Fibroblast of skin of back (primary cell): ENCODE data around the gene POLR3B.
A peak's percentile ranks its signal among the peaks of the same experiment; 100 is the strongest.
"Not testable (repeated sequence)": the region's sequence is repeated elsewhere in the genome, so short reads cannot be mapped to it uniquely, and the experiment has no call there.

ENCODE experiments used
- DNase-seq: peaks from one replicate; pipeline ENCODE4 v3.0.0-alpha.2; 2013

POLR3B gene

DNA sequence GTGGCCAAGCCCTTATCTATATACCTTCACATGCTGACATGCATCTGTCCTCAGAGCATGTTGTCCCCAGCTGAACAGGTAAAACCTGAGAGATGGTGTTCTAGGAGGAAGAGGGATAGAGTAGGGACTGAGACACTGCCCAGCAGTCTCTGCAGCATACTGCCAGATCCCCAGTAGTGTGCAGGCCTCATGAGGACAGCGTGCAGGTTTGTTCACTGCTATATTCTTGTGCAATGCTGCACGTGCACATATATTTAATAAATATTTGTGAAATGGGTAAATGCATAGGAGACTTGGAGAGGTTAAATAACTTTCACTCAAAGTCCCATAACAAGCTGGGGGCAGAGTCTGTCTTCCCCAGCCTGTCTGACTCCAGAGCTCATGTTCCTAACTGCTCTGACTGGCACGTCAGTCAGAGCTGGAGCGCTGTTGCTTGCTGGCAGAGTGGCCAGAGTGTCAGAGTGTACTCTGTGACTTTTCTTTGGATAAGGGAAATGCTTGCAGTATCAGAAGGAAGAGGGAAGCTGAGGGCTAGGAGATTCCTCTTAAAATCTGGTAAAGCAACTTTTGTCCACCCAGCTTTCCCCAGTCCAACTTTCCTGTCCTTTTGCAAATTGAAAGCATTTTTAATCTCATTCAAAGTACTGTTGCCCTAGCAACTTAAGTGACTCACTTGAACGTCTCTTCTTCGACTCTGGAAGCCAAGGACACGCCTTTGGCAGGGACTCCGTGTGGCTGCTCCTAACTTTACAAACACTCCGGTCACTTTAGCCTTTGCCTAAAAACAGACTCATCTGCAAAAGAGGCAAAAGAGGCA lies 14.9 kb upstream of the POLR3B start:
- DNase-seq: peak; percentile 80

- DNase-seq: no peak
Observed at GRCh38 chr12:106343214-106343528, 14.4 kb upstream of the POLR3B start.

DNA sequence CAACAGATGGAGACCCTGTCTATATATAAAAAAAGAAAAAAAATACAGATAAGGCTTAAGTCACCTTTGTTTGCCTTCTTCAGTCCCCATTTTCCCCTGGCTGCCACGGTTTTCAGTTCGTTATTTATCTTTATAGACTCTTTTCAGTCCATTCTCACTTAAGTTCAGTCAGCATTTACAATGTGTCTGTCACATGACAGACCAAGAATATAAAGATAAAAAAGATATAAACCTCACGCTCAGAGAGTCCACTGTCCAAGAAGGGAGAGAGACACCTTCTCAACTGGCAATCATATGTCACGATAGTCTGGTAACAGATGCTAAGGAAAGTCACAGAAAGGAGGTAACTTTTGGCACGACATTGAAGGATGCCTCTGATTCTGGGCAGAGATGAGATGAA lies 13.4 kb upstream of the POLR3B start:
- DNase-seq: no peak

DNA sequence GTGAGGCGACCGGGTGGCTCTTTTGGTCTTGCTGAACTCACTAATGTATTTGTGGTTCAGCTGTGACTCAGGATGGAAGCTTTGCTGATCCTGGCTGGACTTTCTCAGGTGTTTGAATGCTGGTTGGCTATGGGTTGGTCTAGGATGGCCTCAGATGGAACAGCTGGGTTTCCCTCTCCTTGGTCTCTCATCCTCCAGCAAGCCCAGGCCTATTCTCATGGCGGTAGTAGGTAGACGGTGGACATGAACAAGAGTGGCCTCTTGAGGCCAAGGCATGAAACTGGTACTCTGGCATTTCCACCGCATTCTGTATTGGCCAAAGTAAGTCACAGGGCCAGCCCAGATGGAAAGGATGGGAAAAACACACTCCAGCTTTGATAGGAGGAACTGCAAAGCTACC lies 11.8 kb upstream of the POLR3B start:
- DNase-seq: peak; percentile 61

GRCh38 chr12:106348411-106348810 lies 9.1 kb upstream of the POLR3B start:
- DNase-seq: no peak

GRCh38 chr12:106353175-106353574 lies 4.4 kb upstream of the POLR3B start:
- no peak for DNase-seq

DNA sequence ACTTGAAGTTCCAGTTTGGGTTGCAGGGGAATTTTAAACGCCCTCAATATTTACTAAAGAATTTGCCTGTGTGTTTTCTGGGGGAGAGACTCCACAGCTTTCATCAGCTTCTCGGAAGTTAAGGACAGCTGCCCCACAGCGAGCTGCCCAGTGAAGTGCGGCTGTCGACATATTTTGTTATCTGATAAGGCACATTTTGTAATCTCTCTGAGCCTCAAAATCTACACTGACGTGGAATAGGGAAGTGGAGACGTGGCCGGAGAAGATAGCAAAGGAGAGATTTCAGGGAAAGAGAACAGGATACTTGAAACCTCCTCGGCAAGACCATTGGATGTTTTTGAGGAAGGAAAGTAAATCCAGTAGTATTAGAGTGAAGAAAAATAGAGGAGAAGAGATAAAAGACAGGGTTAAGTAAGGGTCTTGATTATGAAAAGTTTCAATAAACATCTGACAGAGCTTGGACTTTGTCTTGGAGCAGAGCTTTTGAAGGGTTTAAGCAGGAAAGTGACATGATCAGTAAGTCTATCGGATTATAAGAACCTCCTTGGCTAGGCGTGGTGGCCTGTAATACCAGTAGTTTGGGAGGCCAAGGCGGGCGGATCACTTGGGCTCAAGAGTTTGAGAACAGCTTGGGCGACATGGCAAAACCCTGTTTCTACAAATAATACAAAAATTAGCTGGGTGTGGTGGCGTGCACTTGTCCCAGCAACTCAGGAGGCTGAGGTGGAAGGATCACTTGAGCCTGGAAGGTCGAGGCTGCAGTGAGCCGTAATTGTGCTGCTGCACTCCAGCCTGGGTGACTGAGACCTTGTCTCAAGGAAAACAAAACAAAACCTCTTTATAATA lies 1.1 kb downstream of the POLR3B start:
- DNase-seq: peak; percentile 70

GRCh38 chr12:106359646-106360399 lies 2.3 kb downstream of the POLR3B start:
- no peak for DNase-seq

- no peak for DNase-seq
Observed at GRCh38 chr12:106360400-106360994, 2.9 kb downstream of the POLR3B start.

GRCh38 chr12:106362971-106363370 lies 5.4 kb downstream of the POLR3B start:
- DNase-seq: no peak

DNA sequence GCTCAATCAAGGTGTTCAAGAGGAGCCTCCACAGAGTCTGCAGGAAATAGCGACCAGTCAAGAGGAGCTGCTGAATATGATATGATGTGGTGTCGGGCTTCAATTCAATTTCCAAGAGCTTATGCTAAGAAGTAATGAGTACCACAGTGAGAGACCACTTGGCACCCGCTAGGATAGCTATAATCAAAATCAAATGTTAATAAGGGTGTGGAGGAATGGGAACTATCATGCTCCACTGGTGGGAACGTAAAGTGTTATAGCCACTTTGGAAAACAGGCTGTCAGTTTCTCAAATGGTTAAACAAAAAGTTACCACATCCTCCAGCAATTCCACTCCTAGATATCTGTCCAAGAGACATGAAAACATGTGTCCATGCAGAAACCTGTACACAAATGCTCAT lies 6.7 kb downstream of the POLR3B start:
- no peak for DNase-seq

DNA sequence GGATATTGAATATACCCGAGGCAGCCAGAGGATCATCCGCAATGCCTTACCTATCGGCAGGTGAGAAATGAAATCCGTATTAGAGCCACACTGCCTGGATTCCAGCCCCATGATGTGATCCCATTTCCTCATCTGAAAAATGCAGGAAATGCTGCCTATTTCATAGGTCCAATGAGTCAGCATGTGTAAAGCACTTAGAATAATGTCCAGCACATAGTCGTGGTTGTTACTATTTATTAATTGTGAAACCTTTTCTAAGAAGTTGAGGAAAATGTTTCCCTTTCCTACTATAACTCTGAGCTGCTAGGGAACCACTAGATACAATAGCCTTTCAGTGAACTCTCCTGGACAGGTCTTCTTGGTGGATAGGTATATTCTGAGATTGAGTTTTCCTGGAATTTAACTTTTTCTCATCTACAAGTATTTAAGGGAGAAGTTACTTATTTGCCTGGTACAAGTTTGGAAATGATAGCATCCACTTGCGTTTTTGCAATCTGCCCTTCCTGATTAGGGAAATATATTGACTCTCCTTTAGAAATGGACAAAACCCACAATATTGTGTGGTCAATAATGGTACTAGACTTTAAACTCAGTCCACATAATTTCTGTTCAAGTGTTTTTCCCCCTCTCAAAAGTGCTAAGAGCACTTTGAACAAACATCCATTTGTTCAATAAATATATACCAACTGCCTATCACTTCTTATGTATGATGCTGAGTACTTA lies 12.2 kb downstream of the POLR3B start:
- DNase-seq: peak; percentile 82

GRCh38 chr12:106378788-106379187 lies 21.2 kb downstream of the POLR3B start:
- no peak for DNase-seq

- DNase-seq: peak; percentile 3
Observed at GRCh38 chr12:106380954-106381353, 23.4 kb downstream of the POLR3B start.

DNA sequence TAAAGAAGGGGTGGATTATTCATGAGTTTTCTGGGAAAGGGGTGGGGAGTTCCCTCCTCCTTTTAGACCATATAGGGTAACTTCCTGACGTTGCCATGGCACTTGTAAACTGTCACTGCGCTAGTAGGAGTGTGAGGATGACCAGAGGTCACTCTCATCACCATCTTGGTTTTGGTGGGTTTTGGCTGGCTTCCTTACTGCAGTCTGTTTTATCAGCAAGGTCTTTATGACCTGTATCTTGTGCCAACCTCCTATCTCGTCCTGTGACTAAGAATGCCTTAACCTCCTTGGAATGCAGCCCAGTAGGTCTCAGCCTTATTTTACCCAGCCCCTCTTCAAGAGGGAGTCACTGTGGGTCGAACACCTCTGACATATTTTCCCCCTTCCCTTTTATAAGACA lies 24.3 kb downstream of the POLR3B start:
- DNase-seq: not testable (repeated sequence)

DNA sequence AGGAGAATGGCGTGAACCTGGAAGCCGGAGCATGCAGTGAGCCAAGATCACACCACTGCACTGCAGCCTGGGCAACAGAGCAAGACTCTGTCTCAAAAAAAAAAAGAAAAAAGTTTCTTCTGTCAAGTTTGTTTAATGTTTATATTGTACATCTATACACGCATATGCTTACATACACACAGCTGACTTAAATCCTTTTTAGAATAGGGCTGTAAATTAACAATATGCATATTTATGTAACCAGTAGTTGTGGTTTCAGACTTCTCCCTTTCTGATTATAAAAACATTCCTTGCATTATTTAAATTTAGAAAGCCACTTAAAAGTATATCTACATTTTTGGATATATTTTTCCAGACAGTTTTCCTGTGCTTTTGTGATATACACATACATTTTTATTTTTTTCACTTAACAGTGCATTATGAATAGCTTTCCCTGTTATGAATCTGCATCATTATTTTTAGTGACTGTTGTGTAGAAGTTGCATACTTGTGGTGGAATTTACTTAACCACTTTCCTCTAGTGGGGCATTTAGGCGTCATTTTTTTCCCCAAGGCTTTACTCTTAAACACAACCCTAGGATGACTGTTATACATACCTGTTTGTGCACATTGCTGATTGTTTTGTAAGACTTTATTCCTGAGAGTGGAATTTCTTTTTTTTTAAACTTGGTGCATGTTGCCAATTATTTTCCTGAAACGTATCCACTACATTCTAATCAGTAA lies 29.4 kb downstream of the POLR3B start:
- DNase-seq: peak; percentile 84

DNA sequence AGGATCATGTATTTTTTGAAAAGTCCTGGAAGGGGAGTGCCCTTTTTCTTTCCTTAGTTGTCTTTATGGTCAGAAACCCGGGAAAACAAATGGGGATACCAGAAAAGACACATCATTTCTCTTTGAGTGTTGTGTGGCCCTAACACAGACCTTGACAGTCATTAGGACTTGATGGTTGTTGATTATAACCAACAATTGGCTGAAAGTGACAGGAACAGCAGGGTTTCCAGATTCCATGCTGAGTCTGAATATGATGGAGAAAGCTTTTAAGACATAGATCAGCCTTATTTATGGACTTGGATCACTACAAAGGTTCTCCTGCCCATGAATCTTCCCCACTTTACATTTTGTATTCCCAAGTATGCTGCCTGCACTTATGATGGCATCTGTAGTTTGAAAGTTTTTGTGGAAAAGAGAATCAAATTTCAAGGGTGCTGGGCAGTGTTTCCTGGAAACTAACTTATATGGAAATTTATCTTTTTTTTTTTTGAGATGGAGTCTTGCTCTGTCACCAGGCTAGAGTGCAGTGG lies 30.4 kb downstream of the POLR3B start:
- DNase-seq: no peak

GRCh38 chr12:106389151-106389550 lies 31.6 kb downstream of the POLR3B start:
- DNase-seq: no peak

- no peak for DNase-seq
Observed at GRCh38 chr12:106392759-106393158, 35.2 kb downstream of the POLR3B start.

DNA sequence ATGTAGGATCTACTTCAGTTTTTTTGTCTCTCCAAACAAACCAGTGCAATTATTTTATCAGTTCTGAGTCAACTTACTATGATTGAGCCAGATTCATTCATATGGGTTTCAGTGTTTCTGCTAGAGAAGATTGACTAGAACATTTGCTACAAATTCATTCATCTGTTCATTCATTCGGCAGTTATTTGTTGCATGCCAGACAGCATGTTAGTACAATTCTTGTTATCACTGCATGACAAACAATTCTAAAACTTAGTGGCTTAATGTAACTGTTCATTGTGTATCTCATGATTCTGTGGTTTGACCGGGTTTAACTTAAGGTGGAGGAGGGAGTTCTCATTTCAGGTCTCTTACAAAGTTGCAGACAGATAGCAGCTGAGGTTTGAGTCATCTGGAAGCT lies 52.3 kb downstream of the POLR3B start:
- DNase-seq: no peak

DNA sequence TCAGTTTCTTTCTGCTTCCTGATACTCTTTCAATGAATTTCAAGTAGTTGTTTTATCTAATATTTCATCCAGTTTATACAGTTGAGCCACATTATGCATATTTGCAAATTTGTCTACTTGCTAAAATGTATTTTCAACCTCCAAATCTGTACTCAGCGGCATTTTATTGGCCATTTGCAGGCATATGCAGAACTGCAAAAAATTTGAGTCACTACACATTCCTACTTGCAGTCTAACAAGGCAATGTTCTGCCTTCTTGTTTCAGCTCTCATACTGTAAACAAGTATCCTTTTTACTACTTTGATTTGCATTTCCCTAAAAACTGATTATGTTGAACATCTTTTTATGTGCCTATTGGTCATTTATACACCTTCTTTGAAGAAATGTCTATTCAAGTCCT lies 55.0 kb downstream of the POLR3B start:
- no peak for DNase-seq
